HG03025 (cell line): ENCODE data around the gene BNC2.

Experiments
- ATAC-seq: cut with Tn5 transposase; IDR thresholded peaks from one replicate; pipeline ENCODE4 v1.9.1; 2021; ENCODE audit warnings: mild to moderate bottlenecking, moderate library complexity; ENCODE audit not compliant: unreplicated experiment, low FRiP score

BNC2 gene

GRCh38 chr9:16361939-16362338 is 508.5 kb downstream of the BNC2 start:
- no peak for ATAC-seq

- ATAC-seq: no peak
Measured at GRCh38 chr9:16361118-16361517, 509.4 kb downstream of the BNC2 start.

GRCh38 chr9:16360247-16360646 is 510.2 kb downstream of the BNC2 start:
- ATAC-seq: no peak
